Ovary (tissue), 9 donors: ENCODE data around the gene TANK. TPM values are rescaled to one million over a fixed set of nuclear protein-coding genes. Genes with fewer than 3 reads are reported as not detected.

Experiments
- DNase-seq, 5 donors: peaks; one replicate each; pipeline ENCODE4 v3.0.0-alpha.2; 2019 to 2020
- H3K27ac ChIP-seq, 2 donors: fragments of 200-600 bp; one replicate each; pipeline versions ENCODE4 v1.5.1 to v1.8.0; 2019 to 2022
- H3K27me3 ChIP-seq: fragments of 200-600 bp; one replicate; pipeline ENCODE4 v1.8.0; 2022
- H3K36me3 ChIP-seq: fragments of 200-600 bp; sonication (generic); one replicate; pipeline ENCODE4 v1.5.1; 2019
- H3K4me1 ChIP-seq: one replicate; pipeline ENCODE4 v1.8.1; 2013; ENCODE audit warnings: mild to moderate bottlenecking, moderate library complexity; ENCODE audit not compliant: insufficient read depth
- H3K4me3 ChIP-seq: fragments of 200-600 bp; sonication (generic); one replicate; pipeline ENCODE4 v1.5.1; 2017
- H3K9me3 ChIP-seq, 2 donors: fragments of 200-600 bp in 1 of 2; sonication (generic) in 1 of 2; one replicate each; pipeline versions ENCODE4 v1.5.1 to v1.8.1; 2013 to 2019; ENCODE audit warnings: mild to moderate bottlenecking in 1 of 2, moderate library complexity in 1 of 2
- CTCF ChIP-seq, 3 donors: fragments of 450-650 bp in 2 of 3; fragments of 200-600 bp in 1 of 3; IDR thresholded peaks; one replicate each; pipeline versions ENCODE4 v1.5.1 to v1.8.0; 2016 to 2022; ENCODE audit warnings: antibody characterized with exemption in 3 of 3, mild to moderate bottlenecking in 1 of 3
- EP300 ChIP-seq: sonication (generic); formaldehyde crosslinking; IDR thresholded peaks from one replicate; pipeline ENCODE4 v1.6.1; 2017; ENCODE audit warnings: antibody characterized with exemption
- POLR2A ChIP-seq: fragments of 450-650 bp; IDR thresholded peaks from one replicate; pipeline ENCODE4 v1.6.1; 2017; ENCODE audit warnings: antibody characterized with exemption, mild to moderate bottlenecking, moderate library complexity
- WGBS, 3 donors: extraction: QIAGEN DNeasy Blood & Tissue Kit in 1 of 3; methylation state at CpG; one replicate each; pipeline versions ENCODE4 v1.1.5 to v1.1.7; 2013 to 2017; 5-methylcytosine and 5-hydroxymethylcytosine counted together
- intact Hi-C, 4 donors: fragments of 100-400 bp; cut with DNase I; formaldehyde crosslinking; loops; one replicate each; pipeline versions ENCODE4 v1.11.0 to v1.15.1; 2022 to 2023
- polyA plus RNA-seq, 2 donors: library from polyadenylated mRNA; stranded (reverse); fragments of 200-250 nt in 1 of 2; fragments of 350-450 nt in 1 of 2; fragmentation: Illumina TruSeq in 1 of 2; extraction: RNeasy Lipid Tissue Mini Kit (QIAGEN cat#74804) in 1 of 2; gene quantifications; one replicate each; pipeline ENCODE4 v1.2.3, GENCODE V29; 2013 to 2014
- total RNA-seq, 7 donors: library from RNA; depleted of rRNA in 2 of 7; stranded (reverse); fragments of >200 nt in 2 of 7; fragmentation: NEBNext Ultra II Directional in 3 of 7; extraction: Animal tissue kit (Norgen Biotek cat#: 25700) in 3 of 7; gene quantifications; one replicate each; pipeline versions ENCODE4 v1.1.0 to v1.2.4, GENCODE V29; 2016 to 2023
- donor health status: DM: no; HTN: no; CAD: no; lungs with moderate emphysema.
- donor health status: DM: no; HTN: no; CAD: no.
- donor health status: Bipolar disorder and iron deficiency.
- donor health status: DM: yes; HTN: yes; CAD: no.
- donor health status: DM: no; HTN: no; CAD: no.
- donor health status: DM: yes; HTN: yes; CAD: no.

The TANK gene
- total and polyA plus RNA-seq, 9 donors = 31.4 to 99.8 (median 52.2) TPM

- no peaks in the 10 kb centered on the region for H3K4me1 ChIP-seq
- 21 to 27% (median 21%) methylated on average over 1 of the region's 1 CpG for WGBS, 3 donors
- no peaks in the 10 kb centered on the region for H3K36me3 ChIP-seq
- H3K4me3 ChIP-seq = no peak overlapping the region
- H3K9me3 ChIP-seq = no peaks in the 10 kb centered on the region
- H3K27ac ChIP-seq = no peak overlapping the region
- no peak for DNase-seq
- H3K27me3 ChIP-seq = no peaks in the 10 kb centered on the region
- intact Hi-C loops = no loop called here
- TF ChIP-seq CTCF (IDR thresholded peaks at IDR 0.05) (no peak), POLR2A (no peak), EP300 (no peak)
Observed at GRCh38 chr2:161206471-161207032, 46.3 kb downstream of the TANK start.

- Histone ChIP-seq H3K4me1 (no peaks in the 10 kb centered on the region), H3K27me3 (no peaks in the 10 kb centered on the region), H3K9me3 (no peaks in the 10 kb centered on the region), H3K27ac (no peak overlapping the region), H3K4me3 (no peak overlapping the region), H3K36me3 (no peaks in the 10 kb centered on the region)
- intact Hi-C loops = no loop called here
- TF ChIP-seq CTCF (IDR thresholded peaks at IDR 0.05) = no peak
- TF ChIP-seq EP300 = no peak
- TF ChIP-seq POLR2A = no peak
- no peak for DNase-seq
- 50 to 85% (median 70%) methylated on average over 1 of the region's 1 CpG for WGBS, 3 donors
Observed at GRCh38 chr2:161207941-161208340, 47.7 kb downstream of the TANK start.

DNA sequence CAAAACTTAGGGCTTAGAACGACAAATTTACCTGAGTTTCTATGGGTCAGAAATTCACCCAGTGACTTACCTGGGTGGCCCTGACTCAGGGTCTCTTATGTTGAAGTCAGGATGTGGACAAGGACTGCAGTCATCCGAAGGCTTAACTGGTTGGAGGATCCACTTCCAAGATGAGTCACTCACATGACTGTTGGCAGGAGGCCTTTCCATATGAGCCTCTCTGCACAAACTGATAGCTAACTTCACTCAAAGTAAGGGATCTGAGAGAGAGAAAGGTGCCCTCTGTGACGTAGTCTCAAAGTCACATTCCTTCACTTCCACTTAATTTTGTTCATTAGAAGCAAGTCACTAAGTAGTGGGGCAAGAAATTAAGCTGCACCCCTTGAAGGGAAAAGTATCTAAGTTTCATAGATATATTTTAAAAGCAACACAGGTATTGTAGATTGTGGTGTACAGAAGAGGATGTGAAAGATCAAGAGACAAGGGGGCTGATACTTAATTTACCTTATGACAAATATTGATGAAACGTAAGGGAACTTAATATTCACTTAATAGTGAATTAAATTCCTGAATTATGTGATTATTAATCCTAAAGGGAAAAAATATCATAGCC is 48.4 kb downstream of the TANK start:
- no peaks in the 10 kb centered on the region for H3K9me3 ChIP-seq
- H3K27me3 ChIP-seq = no peaks in the 10 kb centered on the region
- DNase-seq = no peak
- intact Hi-C loops = no loop called here
- 81 to 86% (median 86%) methylated on average over 4 of the region's 4 CpGs for WGBS, 3 donors
- H3K36me3 ChIP-seq = no peaks in the 10 kb centered on the region
- no peaks in the 10 kb centered on the region for H3K4me1 ChIP-seq
- no peak overlapping the region for H3K4me3 ChIP-seq
- no peak overlapping the region for H3K27ac ChIP-seq
- no peak for TF ChIP-seq EP300
- no peak for TF ChIP-seq POLR2A
- no peak for TF ChIP-seq CTCF (IDR thresholded peaks at IDR 0.05)

DNA sequence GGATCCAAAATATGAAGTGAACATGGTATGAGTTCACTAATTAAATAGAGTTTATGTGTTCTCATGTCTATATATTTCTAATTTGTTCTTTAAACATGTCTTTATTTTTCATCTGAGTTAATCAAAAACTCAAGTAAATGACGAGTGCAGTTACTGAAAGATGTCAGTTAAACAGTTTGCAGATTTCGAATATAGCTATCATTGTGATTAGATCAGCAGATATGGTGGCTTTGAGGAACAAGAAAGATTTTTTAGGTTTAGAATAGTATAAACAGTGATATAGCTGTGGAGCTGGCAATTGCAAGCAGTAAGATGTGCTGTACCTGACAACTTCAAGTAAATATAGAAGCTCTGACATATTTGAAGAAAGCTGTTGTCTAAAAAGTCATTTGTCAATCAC is 49.7 kb downstream of the TANK start:
- Histone ChIP-seq H3K36me3 (no peaks in the 10 kb centered on the region), H3K4me3 (no peak overlapping the region), H3K27ac (no peak overlapping the region), H3K27me3 (no peaks in the 10 kb centered on the region), H3K4me1 (no peaks in the 10 kb centered on the region), H3K9me3 (no peaks in the 10 kb centered on the region)
- WGBS, 3 donors = 93 to 94% (median 93%) methylated on average over 2 of the region's 2 CpGs
- no peak for DNase-seq
- intact Hi-C loops = no loop called here
- TF ChIP-seq POLR2A (no peak), CTCF (IDR thresholded peaks at IDR 0.05) (no peak), EP300 (no peak)
